ENCODE data around the gene SEMA3B.
"Not testable (repeated sequence)": the region's sequence is repeated elsewhere in the genome, so short reads cannot be mapped to it uniquely, and the experiment has no call there.

SEMA3B gene

GRCh38 chr3:50238549-50239026, 30.4 kb upstream of the SEMA3B start:
- no peak for DNase-seq

- DNase-seq = no peak
These were observed 29.3 kb upstream of the SEMA3B start for GRCh38 chr3:50239649-50240048.

- DNase-seq = no peak
These were observed 27.8 kb upstream of the SEMA3B start for GRCh38 chr3:50241163-50241562.

- DNase-seq = no peak
These were observed 27.1 kb upstream of the SEMA3B start for GRCh38 chr3:50241713-50242380.

GRCh38 chr3:50242381-50242770, 26.6 kb upstream of the SEMA3B start:
- no peak for DNase-seq

GRCh38 chr3:50242851-50243542, 25.9 kb upstream of the SEMA3B start:
- no peak for DNase-seq

- DNase-seq = no peak
These were observed 25.4 kb upstream of the SEMA3B start for GRCh38 chr3:50243543-50243895.

GRCh38 chr3:50244813-50245212, 24.1 kb upstream of the SEMA3B start:
- not testable (repeated sequence) for DNase-seq

GRCh38 chr3:50245251-50245745, 23.6 kb upstream of the SEMA3B start:
- DNase-seq = no peak

- peak; percentile 97 for DNase-seq
These were observed 23.0 kb upstream of the SEMA3B start for GRCh38 chr3:50245831-50246516.

GRCh38 chr3:50246517-50246954, 22.4 kb upstream of the SEMA3B start:
- DNase-seq = peak; percentile 77

GRCh38 chr3:50248387-50248786, 20.6 kb upstream of the SEMA3B start:
- no peak for DNase-seq

GRCh38 chr3:50249457-50249856, 19.5 kb upstream of the SEMA3B start:
- no peak for DNase-seq

GRCh38 chr3:50250514-50250913, 18.4 kb upstream of the SEMA3B start:
- no peak for DNase-seq

GRCh38 chr3:50251220-50251619, 17.7 kb upstream of the SEMA3B start:
- no peak for DNase-seq

- DNase-seq = no peak
These were observed 14.2 kb upstream of the SEMA3B start for GRCh38 chr3:50254577-50255250.

- no peak for DNase-seq
These were observed 13.7 kb upstream of the SEMA3B start for GRCh38 chr3:50255251-50255615.

GRCh38 chr3:50256978-50257890, 11.7 kb upstream of the SEMA3B start:
- DNase-seq = no peak

- no peak for DNase-seq
These were observed 10.8 kb upstream of the SEMA3B start for GRCh38 chr3:50258029-50258680.

GRCh38 chr3:50258979-50259378, 10.0 kb upstream of the SEMA3B start:
- DNase-seq = no peak

- DNase-seq = no peak
These were observed 9.4 kb upstream of the SEMA3B start for GRCh38 chr3:50259432-50260026.
